ENCODE measurements around the gene TGM3. TPM values are rescaled to one million over a fixed set of nuclear protein-coding genes. Genes with fewer than 3 reads are reported as not detected.

The TGM3 gene
- total and polyA plus RNA-seq, 11 donors, result 0.04 TPM; not detected in 10

GRCh38 chr20:2348336-2348735, 52.5 kb downstream of the TGM3 start:
- DNase-seq (no peak), ATAC-seq (no peak)
- Histone ChIP-seq H3K9me3 (peaks cover 0 to 12% (median 0%) of the 10 kb centered on the region in 12 donors), H3K27me3 (peaks cover 0 to 25% (median 11%) of the 10 kb centered on the region in 9 donors), H3K27ac (no peak overlapping the region), H3K4me1 (no peaks in the 10 kb centered on the region), H3K4me3 (no peak overlapping the region), H3K36me3 (no peaks in the 10 kb centered on the region)
- intact Hi-C loops (cut with DNase I), result loop anchor here in 2 of 10 donors (2.0 to 5.0 kb wide), 2 partner anchors 140 to 141 kb away; no protein-coding TSS in a partner anchor
- TF ChIP-seq CTCF (IDR thresholded peaks at IDR 0.05), result no peak
- TF ChIP-seq POLR2A (IDR thresholded peaks at IDR 0.05), result no peak
- WGBS, 4 donors, result 60 to 72% (median 68%) methylated on average over 5 of the region's 5 CpGs

GRCh38 chr20:2349801-2350200, 54.0 kb downstream of the TGM3 start:
- DNase-seq, result no peak
- H3K9me3 ChIP-seq, result peaks cover 0 to 6% (median 0%) of the 10 kb centered on the region in 12 donors
- no peaks in the 10 kb centered on the region for H3K4me1 ChIP-seq
- intact Hi-C loops (cut with DNase I), result loop anchor here in 3 of 10 donors (2.0 to 5.0 kb wide), 3 partner anchors 99 to 142 kb away; no protein-coding TSS in a partner anchor
- TF ChIP-seq CTCF (IDR thresholded peaks at IDR 0.05) (no peak), POLR2A (IDR thresholded peaks at IDR 0.05) (no peak)
- H3K27me3 ChIP-seq, result peaks cover 0 to 34% (median 11%) of the 10 kb centered on the region in 9 donors
- no peaks in the 10 kb centered on the region for H3K36me3 ChIP-seq
- WGBS, 4 donors, result 53 to 75% (median 59%) methylated on average over 4 of the region's 4 CpGs
- no peak for ATAC-seq
- H3K4me3 ChIP-seq, result no peak overlapping the region
- H3K27ac ChIP-seq, result no peak overlapping the region

GRCh38 chr20:2350606-2351005, 54.8 kb downstream of the TGM3 start:
- DNase-seq (no peak), ATAC-seq (no peak)
- no peaks in the 10 kb centered on the region for H3K36me3 ChIP-seq
- no peak for TF ChIP-seq CTCF (IDR thresholded peaks at IDR 0.05)
- TF ChIP-seq POLR2A (IDR thresholded peaks at IDR 0.05), result no peak
- 82 to 84% (median 82%) methylated on average over 5 of the region's 5 CpGs for WGBS, 4 donors
- H3K9me3 ChIP-seq, result peaks cover 0 to 6% (median 0%) of the 10 kb centered on the region in 12 donors
- peaks cover 0 to 40% (median 11%) of the 10 kb centered on the region in 9 donors for H3K27me3 ChIP-seq
- intact Hi-C loops (cut with DNase I), result loop anchor here in 1 of 10 donors (2.0 kb wide), 1 partner anchor 98 kb away; no protein-coding TSS in a partner anchor
- no peak overlapping the region for H3K27ac ChIP-seq
- no peaks in the 10 kb centered on the region for H3K4me1 ChIP-seq
- no peak overlapping the region for H3K4me3 ChIP-seq

GRCh38 chr20:2353231-2353630, 57.4 kb downstream of the TGM3 start:
- intact Hi-C loops (cut with DNase I), result no loop called here
- no peaks in the 10 kb centered on the region for H3K9me3 ChIP-seq
- no peak overlapping the region for H3K4me3 ChIP-seq
- peaks cover 0 to 30% (median 8%) of the 10 kb centered on the region in 9 donors for H3K27me3 ChIP-seq
- no peaks in the 10 kb centered on the region for H3K4me1 ChIP-seq
- DNase-seq (no peak), ATAC-seq (no peak)
- no peak overlapping the region for H3K27ac ChIP-seq
- H3K36me3 ChIP-seq, result no peaks in the 10 kb centered on the region
- no peak for TF ChIP-seq CTCF (IDR thresholded peaks at IDR 0.05)
- no peak for TF ChIP-seq POLR2A (IDR thresholded peaks at IDR 0.05)
- 51 to 60% (median 56%) methylated on average over 3 of the region's 3 CpGs for WGBS, 4 donors
